SKM-1 (cell line): ENCODE data around the gene STON2.
"Not testable (repeated sequence)": the region's sequence is repeated elsewhere in the genome, so short reads cannot be mapped to it uniquely, and the experiment has no call there.

Experiments
- DNase-seq: peaks from one replicate; lab custom pipeline; 2025; ENCODE audit not compliant: unreplicated experiment; lab: John Stamatoyannopoulos, UW

The STON2 gene, protein sequence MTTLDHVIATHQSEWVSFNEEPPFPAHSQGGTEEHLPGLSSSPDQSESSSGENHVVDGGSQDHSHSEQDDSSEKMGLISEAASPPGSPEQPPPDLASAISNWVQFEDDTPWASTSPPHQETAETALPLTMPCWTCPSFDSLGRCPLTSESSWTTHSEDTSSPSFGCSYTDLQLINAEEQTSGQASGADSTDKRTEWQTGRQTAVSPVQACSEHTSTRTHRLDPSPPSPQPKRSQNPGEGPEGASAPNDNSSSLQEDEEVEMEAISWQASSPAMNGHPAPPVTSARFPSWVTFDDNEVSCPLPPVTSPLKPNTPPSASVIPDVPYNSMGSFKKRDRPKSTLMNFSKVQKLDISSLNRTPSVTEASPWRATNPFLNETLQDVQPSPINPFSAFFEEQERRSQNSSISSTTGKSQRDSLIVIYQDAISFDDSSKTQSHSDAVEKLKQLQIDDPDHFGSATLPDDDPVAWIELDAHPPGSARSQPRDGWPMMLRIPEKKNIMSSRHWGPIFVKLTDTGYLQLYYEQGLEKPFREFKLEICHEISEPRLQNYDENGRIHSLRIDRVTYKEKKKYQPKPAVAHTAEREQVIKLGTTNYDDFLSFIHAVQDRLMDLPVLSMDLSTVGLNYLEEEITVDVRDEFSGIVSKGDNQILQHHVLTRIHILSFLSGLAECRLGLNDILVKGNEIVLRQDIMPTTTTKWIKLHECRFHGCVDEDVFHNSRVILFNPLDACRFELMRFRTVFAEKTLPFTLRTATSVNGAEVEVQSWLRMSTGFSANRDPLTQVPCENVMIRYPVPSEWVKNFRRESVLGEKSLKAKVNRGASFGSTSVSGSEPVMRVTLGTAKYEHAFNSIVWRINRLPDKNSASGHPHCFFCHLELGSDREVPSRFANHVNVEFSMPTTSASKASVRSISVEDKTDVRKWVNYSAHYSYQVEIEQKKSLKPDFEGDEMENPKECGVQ

GRCh38 chr14:81400202-81400678 is at the start of gene STON2:
Gene STON2 (minus strand): TSS chr14:81400324. CDS start chr14:81398382, 1,942 bp downstream.
- DNase-seq, result no peak

DNA sequence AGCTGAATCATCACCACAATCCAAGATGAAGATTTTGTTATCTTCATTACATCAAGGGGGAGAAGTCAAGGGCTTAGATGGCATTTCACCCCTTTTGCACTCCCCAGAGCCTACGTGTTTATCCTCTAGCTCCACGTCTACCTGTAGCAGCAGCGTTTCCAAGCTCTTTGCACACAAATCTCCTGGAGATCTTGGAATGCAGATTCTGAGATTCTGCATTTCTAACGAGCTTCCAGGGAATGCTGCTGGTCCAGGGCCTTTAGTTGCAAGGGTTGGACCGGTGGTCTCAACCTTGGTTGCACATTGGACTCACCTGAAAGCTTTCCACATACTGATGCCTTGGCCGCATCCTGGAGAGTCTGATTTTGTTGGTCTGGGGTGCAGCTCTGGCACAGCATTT is 49.5 kb upstream of the STON2 start:
- no peak for DNase-seq

DNA sequence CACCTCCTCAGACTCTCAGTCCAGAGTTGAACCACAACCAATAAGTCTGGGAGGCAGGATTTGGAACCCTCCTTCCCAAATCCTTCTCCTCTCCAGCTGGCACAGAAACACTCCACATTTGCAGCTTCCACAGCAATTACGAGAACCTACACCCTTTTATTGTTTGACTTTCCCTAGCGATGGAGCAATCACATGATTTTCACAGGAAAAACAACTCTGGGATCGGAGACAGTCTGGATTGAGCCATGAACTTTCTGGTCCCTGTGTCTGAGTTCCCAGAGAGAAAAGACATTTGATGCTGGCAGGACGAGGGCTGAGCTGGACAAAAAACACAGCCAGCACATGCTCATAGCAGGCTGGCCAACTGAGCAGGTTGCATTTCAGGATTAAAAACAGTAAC is 49.0 kb upstream of the STON2 start:
- no peak for DNase-seq

- no peak for DNase-seq
These were observed 47.1 kb upstream of the STON2 start for GRCh38 chr14:81447021-81447764.

GRCh38 chr14:81446279-81447007 is 46.3 kb upstream of the STON2 start:
- no peak for DNase-seq

GRCh38 chr14:81441626-81442134 is 41.6 kb upstream of the STON2 start:
- no peak for DNase-seq

DNA sequence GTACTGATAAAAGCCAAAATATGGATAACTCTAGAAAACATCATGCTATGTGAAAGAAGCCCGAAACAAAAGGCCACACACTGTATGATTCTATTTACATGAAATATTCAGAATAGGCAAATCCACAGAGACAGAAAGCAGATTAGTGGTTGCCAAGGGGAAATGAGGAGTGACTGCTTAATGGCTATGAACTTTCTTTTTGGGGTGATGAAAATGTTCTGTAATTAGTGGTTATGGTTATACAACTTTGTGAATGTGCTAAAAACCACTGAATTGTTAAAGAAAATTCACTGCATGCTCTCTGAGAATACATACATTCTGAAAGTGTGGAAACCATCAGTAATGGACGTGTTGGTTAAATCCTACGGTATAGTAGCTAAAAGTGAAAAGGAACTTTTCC is 39.9 kb upstream of the STON2 start:
- no peak for DNase-seq

GRCh38 chr14:81437244-81437643 is 37.1 kb upstream of the STON2 start:
- no peak for DNase-seq

DNA sequence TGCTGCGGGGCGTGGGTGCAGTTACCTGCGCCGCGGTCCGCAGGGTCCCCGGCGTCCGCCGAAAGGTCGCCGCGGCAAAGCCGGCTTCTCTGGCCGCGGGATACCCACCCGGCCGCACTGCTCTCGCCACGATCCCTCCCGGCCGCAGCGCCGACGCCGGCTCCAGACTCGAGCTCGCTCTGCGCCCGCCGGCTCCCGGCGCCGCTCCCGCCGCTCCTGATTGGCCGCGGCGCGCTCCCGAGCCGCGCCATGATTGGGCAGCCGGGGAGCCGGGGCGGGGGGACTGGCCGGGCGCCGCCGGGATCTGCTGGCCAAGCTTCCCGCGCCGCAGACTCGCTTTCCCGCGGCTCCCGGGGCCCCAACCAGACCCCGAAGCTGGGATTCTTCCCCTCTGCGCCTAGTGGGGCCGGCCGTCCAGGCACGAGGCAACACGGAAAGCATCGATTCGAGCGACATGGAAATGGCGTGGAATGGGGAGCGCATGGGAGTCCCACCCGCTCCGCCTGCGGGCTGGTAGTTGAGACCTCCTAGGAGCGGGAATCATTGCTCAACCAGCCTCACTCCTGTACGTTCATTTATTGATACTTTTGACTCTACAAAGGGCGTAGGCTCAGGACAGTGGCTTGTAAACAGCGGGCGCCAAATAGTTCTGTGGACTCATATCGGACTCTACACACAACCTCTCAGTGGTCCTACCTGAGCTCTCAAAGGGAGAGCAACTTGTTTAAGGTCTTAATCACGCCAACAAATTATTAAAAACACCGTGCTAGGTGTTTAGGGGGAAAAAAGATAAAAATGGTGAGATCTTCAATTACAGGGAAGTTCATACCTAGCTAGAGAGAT is 36.4 kb upstream of the STON2 start:
- DNase-seq, result no peak

DNA sequence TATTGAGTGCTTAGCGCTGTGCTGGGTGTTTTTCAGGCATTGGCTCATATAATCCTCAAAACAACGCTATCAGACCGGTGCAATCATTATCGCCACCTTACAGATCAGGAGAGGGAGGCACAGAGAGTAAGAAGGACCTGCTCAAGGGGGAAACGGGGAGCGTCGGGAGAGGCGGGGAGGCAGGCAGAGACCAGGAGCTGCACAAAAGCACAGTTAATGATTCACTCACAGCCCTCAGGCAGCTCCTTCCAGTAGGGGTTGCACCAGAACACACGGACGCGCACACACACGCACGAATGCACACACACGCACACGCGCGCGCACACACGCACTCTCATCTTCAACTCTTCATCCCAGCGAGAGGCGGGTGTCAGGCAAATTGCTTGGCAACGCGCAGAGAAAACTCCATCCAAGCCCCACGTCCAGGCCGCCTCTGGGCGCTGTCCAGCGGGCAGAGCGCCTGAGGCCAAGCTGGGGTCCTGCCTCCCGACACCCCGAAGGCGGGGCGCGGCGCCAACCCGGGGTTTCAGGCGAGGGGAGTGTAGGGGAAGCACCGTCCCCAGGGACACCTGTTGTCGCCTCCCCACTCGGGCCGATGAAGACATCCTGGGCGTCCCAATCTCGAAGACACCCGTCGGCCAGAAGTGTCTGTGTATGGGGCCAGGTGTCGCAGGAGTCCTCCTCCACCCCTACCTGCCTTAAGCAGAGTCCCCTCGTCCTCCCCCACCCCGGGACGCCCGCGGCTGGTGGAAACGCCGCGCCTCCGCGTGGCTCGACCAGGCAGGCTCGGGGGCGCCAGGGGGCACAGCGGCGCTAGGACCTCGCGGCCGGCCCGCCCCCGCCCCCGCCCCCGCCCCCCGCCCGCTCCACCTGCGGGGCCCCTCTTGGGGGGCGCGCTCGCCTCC is 35.5 kb upstream of the STON2 start:
- DNase-seq, result no peak

- no peak for DNase-seq
These were observed 34.9 kb upstream of the STON2 start for GRCh38 chr14:81435048-81435390.

- no peak for DNase-seq
These were observed 34.1 kb upstream of the STON2 start for GRCh38 chr14:81434230-81434629.

GRCh38 chr14:81433378-81433777 is 33.3 kb upstream of the STON2 start:
- no peak for DNase-seq

GRCh38 chr14:81432219-81432661 is 32.1 kb upstream of the STON2 start:
- DNase-seq, result no peak

DNA sequence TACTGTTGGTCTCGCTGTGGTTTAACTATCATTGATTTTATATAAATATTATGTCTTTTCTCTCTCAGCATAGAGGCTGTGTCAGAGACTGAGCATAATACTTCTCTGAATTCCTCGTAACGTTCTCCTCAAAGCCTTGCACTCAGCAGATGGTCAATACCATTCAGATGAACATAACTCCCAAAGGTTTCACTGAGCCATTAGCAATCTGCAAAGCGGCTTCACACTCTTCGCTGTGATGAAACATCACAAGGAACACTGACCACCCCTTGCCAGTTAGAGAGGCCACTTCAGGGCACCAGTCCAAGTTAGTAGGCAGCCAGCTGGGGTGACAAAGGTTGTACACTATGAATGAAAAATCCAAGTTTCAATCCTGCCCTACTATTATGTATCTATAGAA is 30.1 kb upstream of the STON2 start:
- no peak for DNase-seq

GRCh38 chr14:81429749-81430148 is 29.6 kb upstream of the STON2 start:
- DNase-seq, result not testable (repeated sequence)

- no peak for DNase-seq
These were observed 28.9 kb upstream of the STON2 start for GRCh38 chr14:81429028-81429427.

- DNase-seq, result no peak
These were observed 27.4 kb upstream of the STON2 start for GRCh38 chr14:81427348-81428058.
